HG03045 (cell line): ENCODE measurements around the gene DPT.

ENCODE experiments used
- ATAC-seq: cut with Tn5 transposase; IDR thresholded peaks from one replicate; pipeline ENCODE4 v1.9.1; 2021; ENCODE audit warnings: mild to moderate bottlenecking, moderate library complexity; ENCODE audit not compliant: unreplicated experiment

DPT gene

GRCh38 chr1:168706391-168706992, 22.5 kb downstream of the DPT start:
- ATAC-seq, result no peak

DNA sequence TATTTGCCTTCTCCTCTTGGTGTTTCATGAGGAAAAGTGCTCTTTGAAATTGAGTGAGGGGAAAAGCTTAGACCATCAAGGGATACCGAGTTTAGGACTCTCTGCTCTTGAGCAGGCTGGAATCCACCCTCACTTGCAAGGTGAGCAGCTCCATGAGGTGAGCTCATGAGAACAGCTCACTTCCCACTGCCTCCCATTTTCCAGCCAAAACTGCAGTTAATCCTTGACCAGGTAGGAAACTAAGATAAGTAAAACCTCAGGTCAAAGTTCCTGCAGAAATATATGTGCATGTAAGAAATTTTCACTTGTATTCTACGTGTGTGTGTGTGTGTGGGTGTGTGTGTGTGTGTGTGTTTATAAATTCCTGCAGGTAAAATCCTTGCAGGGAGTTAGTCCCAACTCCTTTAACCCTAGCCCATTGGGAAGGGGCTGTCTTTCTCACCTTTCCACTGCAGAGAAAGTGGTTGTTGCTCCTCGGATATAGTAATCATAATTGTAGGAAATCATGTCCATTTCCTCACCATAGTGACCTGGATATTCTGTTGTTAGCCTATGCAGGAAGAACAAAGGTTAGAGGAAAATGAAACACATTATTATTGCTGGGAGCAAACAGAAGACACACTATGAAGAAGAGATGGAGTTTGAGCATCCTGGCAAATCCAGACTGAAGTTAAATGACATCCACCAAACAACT, 28.3 kb downstream of the DPT start:
- ATAC-seq, result no peak

- no peak for ATAC-seq
Measured at GRCh38 chr1:168698453-168698852, 30.6 kb downstream of the DPT start.

DNA sequence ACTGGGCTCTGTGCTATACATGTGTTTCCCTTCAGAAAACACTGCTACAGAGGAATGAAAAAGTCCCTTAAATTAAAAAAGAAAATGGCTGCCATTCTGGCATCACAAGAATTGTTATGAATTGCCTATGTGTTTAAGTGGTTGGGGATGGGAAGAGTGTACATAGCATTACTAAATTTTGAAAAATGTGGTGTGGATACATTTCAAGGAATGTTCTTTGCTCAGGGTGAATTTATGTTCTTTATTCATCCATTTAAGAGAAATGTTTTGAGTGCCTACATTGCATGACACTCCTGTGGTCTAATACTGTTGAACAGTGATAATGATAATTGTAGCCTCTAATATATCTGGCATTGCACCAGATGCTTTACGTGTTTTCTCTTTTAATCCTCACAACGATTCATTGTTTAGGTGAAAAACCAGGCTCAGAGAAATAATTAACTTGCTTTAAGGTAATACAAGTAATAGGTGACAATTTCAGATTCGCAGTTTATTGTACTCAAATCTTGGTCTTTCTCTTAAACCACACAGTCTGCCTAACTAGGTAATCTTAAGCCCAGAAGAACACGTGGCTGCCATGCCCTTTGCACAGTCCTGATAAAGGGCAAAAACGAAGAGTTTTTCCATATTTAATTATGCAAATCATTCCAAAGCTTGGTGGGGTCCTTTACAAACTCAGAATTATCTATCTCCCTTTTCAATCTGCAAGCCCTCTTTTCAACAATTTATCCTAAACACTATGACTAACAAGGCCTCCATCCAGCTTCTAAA, 31.5 kb downstream of the DPT start:
- ATAC-seq, result no peak

DNA sequence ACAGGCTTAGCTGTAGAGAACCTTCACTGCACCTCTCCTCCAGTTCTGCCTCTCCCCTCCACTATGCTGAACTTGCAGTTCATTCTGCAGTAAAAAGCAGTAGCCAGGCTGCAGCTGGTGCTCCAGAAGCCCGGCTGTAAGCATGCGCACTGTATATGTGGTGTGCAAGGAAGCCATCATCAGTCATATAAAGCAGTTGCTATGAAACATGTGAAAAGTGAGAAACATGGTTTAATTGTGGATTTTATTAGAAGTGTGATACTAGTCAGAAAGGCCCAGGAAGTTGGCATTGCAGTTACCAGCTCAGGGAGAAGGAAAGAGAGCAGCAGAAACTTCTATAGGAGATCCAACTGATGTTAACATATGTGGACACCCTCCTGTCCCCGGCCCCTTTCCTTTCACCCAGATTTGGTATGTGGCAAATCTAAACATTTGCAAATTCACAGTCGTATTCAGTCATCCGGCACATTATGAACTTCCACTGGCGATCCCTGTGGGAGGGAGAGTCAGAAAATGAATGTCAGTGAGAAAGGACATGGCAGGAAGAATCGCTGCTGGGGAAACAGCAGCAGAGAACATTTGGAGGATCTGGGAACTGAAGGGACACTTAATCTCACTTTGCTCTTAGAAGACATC, 32.8 kb downstream of the DPT start:
- ATAC-seq, result no peak

DNA sequence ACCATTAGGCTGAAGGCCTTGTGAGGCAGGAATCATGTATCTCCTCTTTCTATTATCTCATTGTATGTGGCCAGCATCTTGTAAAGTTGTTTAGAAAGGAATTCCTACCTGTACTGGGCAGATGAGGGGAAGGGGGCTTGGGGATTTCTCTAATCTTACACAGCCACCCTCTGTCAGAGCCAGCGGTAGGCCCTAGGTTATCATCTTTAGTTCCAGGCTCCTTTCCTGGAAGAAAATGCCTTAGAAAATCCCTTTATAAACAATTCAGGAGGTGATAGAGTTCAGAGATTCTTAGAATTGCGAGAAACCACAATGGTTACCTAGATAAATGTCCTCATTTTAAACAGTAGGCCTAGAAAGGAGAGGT, 35.2 kb downstream of the DPT start:
- no peak for ATAC-seq

DNA sequence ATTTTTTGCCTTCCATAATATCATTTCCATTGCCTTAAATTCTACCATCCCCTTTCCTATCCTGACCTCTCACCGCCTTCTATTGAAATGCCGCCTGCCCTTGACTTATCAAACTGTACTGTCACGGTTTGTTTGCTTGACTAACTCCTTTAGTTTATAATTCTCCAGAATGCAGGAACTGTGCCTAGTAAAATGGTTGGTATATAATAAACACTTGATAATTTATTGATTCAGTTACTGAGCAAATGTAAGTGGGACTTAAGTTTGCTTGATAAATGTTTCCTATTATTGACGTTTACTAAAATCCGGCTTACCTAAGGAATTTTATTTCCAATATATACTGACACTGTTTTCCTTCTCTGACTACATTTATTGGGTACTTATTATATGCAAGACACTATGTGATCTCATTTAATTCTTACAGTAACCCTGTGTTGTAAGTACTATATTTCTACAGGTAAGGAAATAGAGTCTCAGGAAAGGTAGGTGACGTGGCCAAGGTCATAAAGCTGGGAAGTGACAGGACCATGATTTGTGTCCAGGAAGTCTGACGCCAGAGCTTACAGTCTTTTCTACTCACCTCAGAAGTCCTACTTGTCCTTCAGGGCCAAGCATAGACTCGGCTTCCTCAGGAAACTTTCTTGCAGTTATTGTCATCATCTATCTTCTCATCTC, 35.7 kb downstream of the DPT start:
- no peak for ATAC-seq

- no peak for ATAC-seq
Measured at GRCh38 chr1:168692472-168692871, 36.5 kb downstream of the DPT start.

GRCh38 chr1:168691541-168691940, 37.5 kb downstream of the DPT start:
- no peak for ATAC-seq

DNA sequence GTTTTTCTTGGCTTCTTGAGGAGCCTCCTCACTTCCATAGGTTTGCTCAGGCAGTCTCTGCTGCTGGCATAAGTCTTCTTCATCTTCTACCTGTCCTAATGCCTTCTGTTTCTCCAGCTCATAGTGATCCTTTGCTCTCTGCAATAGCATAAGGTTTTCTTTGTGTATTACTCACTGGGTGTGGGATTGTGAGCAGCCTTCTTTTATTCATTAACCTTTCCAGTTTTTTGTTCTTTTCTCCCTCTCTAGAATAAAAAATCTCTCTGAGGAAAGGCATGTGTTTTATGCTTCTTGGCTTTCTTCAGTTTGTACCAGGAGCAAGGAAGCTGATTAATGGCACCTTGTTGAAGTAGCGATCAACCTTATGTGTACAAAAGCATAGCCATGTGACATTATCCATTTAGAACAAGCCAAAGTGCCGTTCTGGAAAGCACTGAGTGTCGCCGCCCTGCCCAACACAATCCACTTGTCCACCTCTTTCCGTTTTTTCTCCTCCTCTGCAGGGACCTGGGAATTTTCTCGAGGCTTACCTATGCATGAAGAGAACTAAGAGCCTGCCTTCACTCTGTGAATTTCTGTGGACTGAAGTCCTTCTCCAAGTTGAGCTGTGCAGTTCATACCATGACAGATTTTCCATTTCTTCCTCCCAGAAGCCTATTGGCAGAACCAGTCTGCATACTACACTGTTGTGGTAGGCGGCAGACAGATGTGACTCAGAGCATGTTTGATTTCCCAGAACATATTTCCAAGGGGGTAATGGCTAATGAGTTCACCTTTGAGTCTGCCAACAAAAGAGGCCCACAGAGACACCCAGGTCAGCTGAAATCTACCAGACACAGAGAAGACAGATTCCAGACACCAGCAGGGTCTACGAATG, 39.0 kb downstream of the DPT start:
- no peak for ATAC-seq

GRCh38 chr1:168689327-168689657, 39.7 kb downstream of the DPT start:
- no peak for ATAC-seq

DNA sequence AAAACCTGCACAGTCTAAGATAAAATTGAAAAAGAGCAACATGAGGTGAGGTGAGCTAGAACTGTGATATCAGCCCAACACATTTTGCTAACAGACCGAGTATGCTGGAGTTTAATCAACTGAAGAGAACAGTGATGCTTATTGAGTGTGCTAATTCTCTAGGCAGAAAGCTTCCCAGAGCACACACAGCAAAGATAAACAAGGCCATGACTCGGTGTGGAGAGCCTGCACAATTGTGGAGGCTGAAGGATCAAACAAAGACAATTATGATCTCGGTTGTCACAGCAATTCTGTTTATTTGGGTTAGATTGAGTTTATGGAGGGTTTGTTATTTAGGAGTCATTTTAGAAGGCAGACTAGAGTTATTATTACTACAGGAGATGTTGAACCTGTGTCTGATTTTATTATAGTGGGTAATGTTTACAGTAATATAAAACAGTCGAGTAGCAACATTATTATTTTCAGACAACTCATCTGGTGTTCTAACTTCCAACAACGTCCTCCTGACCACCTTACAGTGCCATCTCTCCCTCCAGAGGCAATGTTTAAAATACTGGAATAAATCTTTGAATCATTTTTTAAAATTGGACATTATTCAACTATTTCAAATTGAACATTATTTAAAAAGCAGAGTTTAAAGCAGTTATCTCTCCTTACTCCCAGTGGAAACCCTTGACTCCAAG, 40.2 kb downstream of the DPT start:
- ATAC-seq, result no peak

DNA sequence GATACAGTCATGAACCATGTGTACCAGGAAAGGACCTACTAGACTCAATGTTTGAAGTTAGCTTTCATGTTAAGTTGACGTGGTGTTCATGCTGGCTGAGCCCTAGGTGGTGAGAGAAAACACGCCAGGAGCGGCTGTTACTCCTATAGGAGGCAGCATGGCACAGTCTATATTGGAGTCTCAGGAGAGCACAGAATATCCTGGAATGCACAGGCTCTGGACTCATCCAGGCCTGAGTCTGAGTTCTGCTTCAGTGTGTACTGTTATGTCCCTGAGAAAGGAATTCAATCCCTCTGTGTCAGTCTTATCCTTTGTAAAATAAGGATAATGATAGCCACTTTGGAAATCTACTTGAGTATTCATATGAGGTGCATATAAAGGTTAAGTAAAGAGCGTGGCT, 41.2 kb downstream of the DPT start:
- no peak for ATAC-seq

GRCh38 chr1:168686666-168687065, 42.3 kb downstream of the DPT start:
- no peak for ATAC-seq

GRCh38 chr1:168683871-168684270, 45.1 kb downstream of the DPT start:
- ATAC-seq, result no peak

DNA sequence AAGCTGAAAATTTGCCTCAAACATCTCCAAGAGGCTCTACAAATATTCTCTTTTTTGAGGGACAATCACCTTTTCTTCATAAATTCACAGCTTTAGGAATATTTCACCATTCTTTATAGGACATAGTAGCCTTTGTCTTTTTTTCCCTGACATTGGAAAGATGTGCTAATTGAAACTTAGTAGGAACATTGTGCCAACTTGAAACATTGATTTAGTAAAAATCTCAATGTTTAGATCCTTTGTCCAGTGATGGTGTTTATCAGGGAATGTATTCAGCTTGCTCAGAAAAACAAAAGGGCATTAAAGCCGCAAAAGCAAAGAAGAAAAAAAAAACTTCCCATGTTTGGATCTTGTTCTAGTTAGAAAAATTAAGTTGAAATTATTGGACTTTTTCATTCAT, 52.1 kb downstream of the DPT start:
- no peak for ATAC-seq

- no peak for ATAC-seq
Measured at GRCh38 chr1:168676029-168676812, 52.8 kb downstream of the DPT start.

DNA sequence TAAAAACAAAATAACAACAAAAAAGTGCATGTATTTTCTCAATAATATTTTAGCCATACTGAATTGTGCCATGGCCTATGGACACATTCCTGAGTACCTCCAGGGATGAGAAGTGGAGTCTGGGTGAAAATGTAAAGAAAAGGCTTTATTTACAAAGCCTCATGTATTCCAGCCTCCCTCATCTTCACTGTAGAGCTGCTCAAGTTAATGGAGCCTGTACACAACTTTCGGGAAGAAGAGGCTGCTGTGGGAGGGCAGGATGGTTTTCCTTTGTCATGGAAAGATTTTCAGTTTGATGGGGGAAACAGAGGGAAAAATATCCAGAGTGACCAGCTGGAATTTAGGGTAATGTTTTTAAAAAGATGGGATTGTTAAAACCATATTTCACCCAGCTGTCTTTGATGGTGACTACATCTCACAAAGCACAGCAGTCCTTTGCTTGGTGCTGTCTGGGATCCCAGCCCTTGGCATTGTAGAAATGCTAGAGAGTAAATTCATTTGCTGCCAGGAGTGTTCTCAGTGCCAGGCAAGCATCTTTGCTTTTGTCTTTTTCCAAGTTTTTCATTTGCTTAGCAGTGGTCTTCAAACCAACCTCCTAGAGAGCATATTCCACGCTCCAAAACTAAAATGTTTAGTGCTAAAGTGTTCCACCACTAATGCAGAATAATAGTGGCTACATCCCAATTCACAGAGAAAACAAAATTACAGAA, 54.9 kb downstream of the DPT start:
- ATAC-seq, result no peak
